HepG2 (cell line): Measurements from ENCODE around the gene LLGL1. TPM values are rescaled to one million over a fixed set of nuclear protein-coding genes. Genes with fewer than 3 reads are reported as not detected.

Experiments
- ATAC-seq: fragments of 200-7000 bp; cut with Tn5 transposase; 3 replicates; pipeline ENCODE4 v1.9.1; 2020; ENCODE audit warnings: mild to moderate bottlenecking, moderate library complexity
- BruUV-seq: library from RNA; stranded (reverse); fragments of 400-500 nt; replicated peaks from 2 replicates; lab custom pipeline; 2021; lab: Mats Ljungman, UMichigan
- CTCF ChIA-PET: fragments of 300-600 bp; formaldehyde crosslinking; extraction: SDS; loops from one replicate; lab custom pipeline; 2021; ENCODE audit warnings: low total read pairs, inconsistent platforms, low intra/inter-chr PET ratio; lab: Yijun Ruan, JAX
- POLR2A ChIA-PET: fragments of 350-600 bp; sonication (Branson Sonifier 250); formaldehyde crosslinking; loops from one replicate; lab custom pipeline; 2020; ENCODE audit warnings: antibody characterized with exemption, inconsistent platforms; lab: Yijun Ruan, JAX
- DNase-seq: peaks from one replicate; pipeline ENCODE4 v3.0.0-alpha.2; 2015; ENCODE audit warnings: low spot score
- FAIRE-seq: peaks from 3 replicates; lab custom pipeline; 2011; peaks lifted over from hg19 to GRCh38; lab: Jason Lieb, UNC
- H2AFZ ChIP-seq: one replicate; pipeline ENCODE4 v1.6.1; 2011; ENCODE audit warnings: low read length, inconsistent platforms
- H3K27ac ChIP-seq: fragments of 300-600 bp; 3 replicates; pipeline ENCODE4 v1.8.0; 2011; ENCODE audit warnings: mixed run types, mild to moderate bottlenecking, mixed read lengths, low read length, inconsistent platforms; ENCODE audit not compliant: insufficient read depth; ENCODE audit errors: extremely low read length
- H3K27me3 ChIP-seq, 2 experiments: fragments of 200-600 bp in 1 of 2; 2 replicates in 1 of 2; 3 replicates in 1 of 2; pipeline versions ENCODE4 v1.6.0 to v1.8.0; 2011; ENCODE audit warnings: low read length in 2 of 2, mild to moderate bottlenecking in 2 of 2, moderate library complexity in 2 of 2, inconsistent platforms in 1 of 2; ENCODE audit not compliant: insufficient read depth in 2 of 2, control insufficient read depth in 1 of 2
- H3K36me3 ChIP-seq, 2 experiments: fragments of 200-600 bp in 1 of 2; replicated peaks in 1 of 2; 2 replicates in 1 of 2; 3 replicates in 1 of 2; pipeline versions ENCODE4 v1.5.1 to v1.8.0; 2011; ENCODE audit warnings: low read length in 2 of 2, inconsistent platforms in 1 of 2; ENCODE audit not compliant: insufficient read depth in 2 of 2, control insufficient read depth in 1 of 2
- H3K4me1 ChIP-seq: 2 replicates; pipeline ENCODE4 v1.5.1; 2012; ENCODE audit warnings: low read length, inconsistent platforms; ENCODE audit not compliant: insufficient read depth
- H3K4me2 ChIP-seq: 2 replicates; pipeline ENCODE4 v1.6.0; 2011; ENCODE audit warnings: low read depth, low read length, inconsistent platforms
- H3K4me3 ChIP-seq, 3 experiments: fragments of 200-600 bp in 1 of 3; sonication (generic), shearing (Covaris generic) in 1 of 3; replicated peaks in 1 of 3; 2 replicates each; pipeline ENCODE4 v1.5.1; 2011 to 2016; ENCODE audit warnings: low read length in 3 of 3, inconsistent platforms in 2 of 3, low read depth in 2 of 3, mild to moderate bottlenecking in 2 of 3, control low read depth in 1 of 3, mixed read lengths in 1 of 3; ENCODE audit not compliant: insufficient read depth in 1 of 3
- H3K79me2 ChIP-seq: one replicate; pipeline ENCODE4 v1.6.1; 2011; ENCODE audit warnings: low read length, inconsistent platforms; ENCODE audit not compliant: insufficient read depth
- H3K9ac ChIP-seq: 2 replicates; pipeline ENCODE4 v1.6.0; 2011; ENCODE audit warnings: mild to moderate bottlenecking, low read depth, low read length, inconsistent platforms; ENCODE audit not compliant: insufficient read depth
- H3K9me3 ChIP-seq: 2 replicates; pipeline ENCODE4 v1.5.1; 2012; ENCODE audit warnings: mild to moderate bottlenecking, low read length
- H4K20me1 ChIP-seq: 2 replicates; pipeline ENCODE4 v1.6.0; 2011; ENCODE audit warnings: inconsistent platforms, mild to moderate bottlenecking, low read length, moderate library complexity; ENCODE audit not compliant: insufficient read depth
- ATF2 ChIP-seq: sonication (generic); formaldehyde crosslinking; IDR thresholded peaks from 2 replicates; pipeline ENCODE4 v1.4.0; 2020; ENCODE audit warnings: missing genetic modification reagents
- TSC22D2 ChIP-seq: sonication (generic); formaldehyde crosslinking; IDR thresholded peaks from 2 replicates; pipeline ENCODE4 v1.5.1; 2020; ENCODE audit warnings: missing genetic modification reagents, mild to moderate bottlenecking, borderline replicate concordance
- U2AF1 ChIP-seq: fragments of 200-400 bp; formaldehyde crosslinking; optimal IDR thresholded peaks from 2 replicates; pipeline ENCODE3; 2017; ENCODE audit warnings: mild to moderate bottlenecking, low read depth, low read length
- ZNF18 ChIP-seq: sonication (generic); formaldehyde crosslinking; IDR thresholded peaks from 2 replicates; pipeline ENCODE4 v1.8.0; 2022; ENCODE audit warnings: mild to moderate bottlenecking, missing genetic modification reagents; ENCODE audit not compliant: insufficient replicate concordance
- ZNF513 ChIP-seq: sonication (generic); formaldehyde crosslinking; conservative IDR thresholded peaks from 2 replicates; pipeline ENCODE4 v1.5.0; 2020; ENCODE audit warnings: missing genetic modification reagents
- ZNF646 ChIP-seq: sonication (generic); formaldehyde crosslinking; IDR thresholded peaks from 2 replicates; pipeline ENCODE4 v1.9.0; 2021; ENCODE audit warnings: mild to moderate bottlenecking, missing genetic modification reagents
- ZNF770 ChIP-seq: sonication (generic); formaldehyde crosslinking; IDR thresholded peaks from 2 replicates; pipeline ENCODE4 v1.5.0; 2020; ENCODE audit warnings: mild to moderate bottlenecking, missing genetic modification reagents
- ZNF788 ChIP-seq: sonication (generic); formaldehyde crosslinking; IDR thresholded peaks from 2 replicates; pipeline ENCODE4 v1.5.0; 2020; ENCODE audit warnings: mild to moderate bottlenecking, missing genetic modification reagents, borderline replicate concordance
- WGBS: methylation state at CpG from one replicate; pipeline ENCODE4 v1.1.6; 2017; ENCODE audit warnings: low lambda C conversion rate; 5-methylcytosine and 5-hydroxymethylcytosine counted together
- in situ Hi-C: cut with HindIII; loops from 2 replicates; pipeline ENCODE4 v1.10.0; 2017; ENCODE audit warnings: low pct_unique_long_range_greater_than_20kb; ENCODE audit not compliant: extremely low pct_ligation_motif_present
- intact Hi-C: fragments of 100-400 bp; cut with micrococcal nuclease; formaldehyde crosslinking; loops from one replicate; pipeline ENCODE4 v1.10.0; 2022; ENCODE audit not compliant: unreplicated experiment
- polyA plus RNA-seq, 8 experiments: library from polyadenylated mRNA; depleted of rRNA in 3 of 8; stranded (reverse) in 7 of 8; unstranded in 1 of 8; fragments of >200 nt; fragmentation: Illumina TruSeq in 4 of 8; extraction: Trizol in 4 of 8; gene quantifications; 2 replicates each; pipeline versions ENCODE4 v1.2.1 to v1.2.3, GENCODE V29; 2011 to 2016; ENCODE audit warnings: low read depth in 4 of 8, missing spikeins in 1 of 8, mixed read lengths in 1 of 8; ENCODE audit not compliant: insufficient read depth in 1 of 8
- total RNA-seq, 5 experiments: library from RNA; depleted of rRNA; stranded (reverse); fragments of >200 nt; fragmentation: Illumina TruSeq; extraction: Trizol; gene quantifications; 2 replicates each; pipeline ENCODE4 v1.2.3, GENCODE V29; 2016; ENCODE audit warnings: low read depth in 1 of 5

The LLGL1 gene
- total and polyA plus RNA-seq, 2 of the 13 experiments (the other 11 are each of a cell fraction or from before 2014, with no cell fraction given): 15.0 to 15.3 TPM

GRCh38 chr17:18252160-18252559, 26.7 kb downstream of the LLGL1 start:
- DNase-seq (no peak), ATAC-seq (no peak), FAIRE-seq (no peak)
- Histone ChIP-seq H3K27me3 (no peaks in the 10 kb centered on the region), H3K4me2 (no peak overlapping the region), H2AFZ (no peak overlapping the region), H3K4me3 (no peak overlapping the region), H3K79me2 (peaks cover 12% of the 10 kb centered on the region), H3K9me3 (no peaks in the 10 kb centered on the region), H3K9ac (no peak overlapping the region), H3K36me3 (peaks cover 35 to 80% of the 10 kb centered on the region in 2 experiments; a peak in 4 of 5 replicates), H3K4me1 (peaks cover 11% of the 10 kb centered on the region), H3K27ac (no peak overlapping the region), H4K20me1 (peaks cover 8% of the 10 kb centered on the region; the same call in 1 of the 2 replicates)
- 93% methylated on average over 2 of the region's 5 CpGs for WGBS
- BruUV-seq: no TSS peak
- intact Hi-C loops (no loop called here), in situ Hi-C loops (no loop called here)
- CTCF ChIA-PET: no interaction called here
- POLR2A ChIA-PET: no interaction called here
- TF ChIP-seq ZNF18 (no peak), TSC22D2 (no peak), ZNF646 (CRISPR knock-in tag) (no peak), ZNF513 (CRISPR knock-in tag) (no peak), ZNF788 (CRISPR knock-in tag) (no peak), U2AF1 (no peak), ZNF770 (no peak), ATF2 (CRISPR knock-in tag) (no peak)
